ENCODE measurements around the gene KY.

Gene KY

GRCh38 chr3:134594331-134594741, 56.5 kb downstream of the KY start:
- TF ChIP-seq REST (IDR thresholded peaks at IDR 0.05; ENCODE audit: insufficient read depth in 1 of 2, low read depth in 2 of 2, low read length in 2 of 2), result no peak

GRCh38 chr3:134592806-134593205, 58.0 kb downstream of the KY start:
- no peak for TF ChIP-seq FOXP2 (optimal IDR thresholded peaks at IDR 0.05; ENCODE audit: borderline replicate concordance, extremely low read depth, extremely low read length, insufficient read depth)
- no peak for TF ChIP-seq POLR2AphosphoS5 (IDR thresholded peaks at IDR 0.05; ENCODE audit: low read depth, low read length)
- TF ChIP-seq TAF1 (IDR thresholded peaks at IDR 0.05; ENCODE audit: borderline replicate concordance, insufficient read depth, low read length), result no peak
- TF ChIP-seq REST (IDR thresholded peaks at IDR 0.05; ENCODE audit: insufficient read depth in 1 of 2, low read depth in 2 of 2, low read length in 2 of 2), result no peak
- TF ChIP-seq SIN3A (IDR thresholded peaks at IDR 0.05; ENCODE audit: borderline replicate concordance, insufficient read depth, low read length), result no peak

- TF ChIP-seq SIN3A (IDR thresholded peaks at IDR 0.05; ENCODE audit: borderline replicate concordance, insufficient read depth, low read length) (no peak), REST (IDR thresholded peaks at IDR 0.05; ENCODE audit: insufficient read depth in 1 of 2, low read depth in 2 of 2, low read length in 2 of 2) (no peak), FOXP2 (optimal IDR thresholded peaks at IDR 0.05; ENCODE audit: borderline replicate concordance, extremely low read depth, extremely low read length, insufficient read depth) (no peak), POLR2AphosphoS5 (IDR thresholded peaks at IDR 0.05; ENCODE audit: low read depth, low read length) (no peak), TAF1 (IDR thresholded peaks at IDR 0.05; ENCODE audit: borderline replicate concordance, insufficient read depth, low read length) (no peak)
Measured at GRCh38 chr3:134590766-134591165, 60.1 kb downstream of the KY start.

- no peak for TF ChIP-seq TAF1 (IDR thresholded peaks at IDR 0.05; ENCODE audit: borderline replicate concordance, insufficient read depth, low read length)
- TF ChIP-seq REST (IDR thresholded peaks at IDR 0.05; ENCODE audit: insufficient read depth in 1 of 2, low read depth in 2 of 2, low read length in 2 of 2), result no peak
- no peak for TF ChIP-seq SIN3A (IDR thresholded peaks at IDR 0.05; ENCODE audit: borderline replicate concordance, insufficient read depth, low read length)
- TF ChIP-seq FOXP2 (optimal IDR thresholded peaks at IDR 0.05; ENCODE audit: borderline replicate concordance, extremely low read depth, extremely low read length, insufficient read depth), result no peak
- TF ChIP-seq POLR2AphosphoS5 (IDR thresholded peaks at IDR 0.05; ENCODE audit: low read depth, low read length), result no peak
Measured at GRCh38 chr3:134579141-134579665, 71.6 kb downstream of the KY start.

GRCh38 chr3:134576831-134577230, 74.0 kb downstream of the KY start:
- TF ChIP-seq FOXP2 (optimal IDR thresholded peaks at IDR 0.05; ENCODE audit: borderline replicate concordance, extremely low read depth, extremely low read length, insufficient read depth) (no peak), POLR2AphosphoS5 (IDR thresholded peaks at IDR 0.05; ENCODE audit: low read depth, low read length) (no peak), REST (IDR thresholded peaks at IDR 0.05; ENCODE audit: insufficient read depth in 1 of 2, low read depth in 2 of 2, low read length in 2 of 2) (no peak), SIN3A (IDR thresholded peaks at IDR 0.05; ENCODE audit: borderline replicate concordance, insufficient read depth, low read length) (no peak), TAF1 (IDR thresholded peaks at IDR 0.05; ENCODE audit: borderline replicate concordance, insufficient read depth, low read length) (no peak)
